Mononuclear cell (primary cell): Measurements from ENCODE around the gene PDGFA. TPM values are rescaled to one million over a fixed set of nuclear protein-coding genes. Genes with fewer than 3 reads are reported as not detected.

Experiments used
- H3K27me3 ChIP-seq: 2 replicates; pipeline ENCODE4 v1.6.0; 2011; ENCODE audit warnings: low read length, control low read depth; ENCODE audit not compliant: insufficient read depth
- H3K4me1 ChIP-seq: 2 replicates; pipeline ENCODE4 v1.5.1; 2011; ENCODE audit warnings: mild to moderate bottlenecking, low read length, control low read depth; ENCODE audit not compliant: insufficient read depth
- H3K4me3 ChIP-seq: 2 replicates; pipeline ENCODE4 v1.5.1; 2011; ENCODE audit warnings: mild to moderate bottlenecking, low read length, moderate library complexity
- H3K9me3 ChIP-seq: 2 replicates; pipeline ENCODE4 v1.5.1; 2011; ENCODE audit warnings: low read depth, mild to moderate bottlenecking, control low read depth, low read length
- total RNA-seq: library from RNA; depleted of rRNA; stranded (reverse); fragments of >200 nt; gene quantifications from one replicate; pipeline ENCODE4 v1.2.3, GENCODE V29; 2012

The PDGFA gene
- total RNA-seq, 1 donor, result 6.1 TPM

DNA sequence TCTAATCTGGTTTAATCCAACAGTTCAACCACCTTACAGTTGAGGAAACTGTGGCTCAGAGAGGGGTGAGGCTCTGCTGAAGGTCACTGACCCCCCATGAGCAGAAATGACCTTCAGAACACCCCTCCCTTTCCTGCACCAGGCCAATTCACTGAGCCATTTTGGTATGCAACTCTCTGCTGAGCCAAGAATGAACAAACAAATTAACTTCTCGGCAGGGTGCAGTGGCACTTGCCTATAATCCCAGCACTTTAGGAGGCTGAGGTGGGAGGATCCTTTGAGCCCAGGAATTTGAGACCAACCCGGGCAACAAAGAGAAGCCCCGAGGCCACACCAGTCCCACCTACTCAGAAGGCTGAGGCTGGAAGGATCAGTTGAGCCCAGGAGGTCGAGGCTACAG is 29.8 kb downstream of the PDGFA start:
- Histone ChIP-seq H3K4me3 (no peak overlapping the region), H3K9me3 (no peaks in the 10 kb centered on the region), H3K4me1 (no peaks in the 10 kb centered on the region), H3K27me3 (no peaks in the 10 kb centered on the region)

DNA sequence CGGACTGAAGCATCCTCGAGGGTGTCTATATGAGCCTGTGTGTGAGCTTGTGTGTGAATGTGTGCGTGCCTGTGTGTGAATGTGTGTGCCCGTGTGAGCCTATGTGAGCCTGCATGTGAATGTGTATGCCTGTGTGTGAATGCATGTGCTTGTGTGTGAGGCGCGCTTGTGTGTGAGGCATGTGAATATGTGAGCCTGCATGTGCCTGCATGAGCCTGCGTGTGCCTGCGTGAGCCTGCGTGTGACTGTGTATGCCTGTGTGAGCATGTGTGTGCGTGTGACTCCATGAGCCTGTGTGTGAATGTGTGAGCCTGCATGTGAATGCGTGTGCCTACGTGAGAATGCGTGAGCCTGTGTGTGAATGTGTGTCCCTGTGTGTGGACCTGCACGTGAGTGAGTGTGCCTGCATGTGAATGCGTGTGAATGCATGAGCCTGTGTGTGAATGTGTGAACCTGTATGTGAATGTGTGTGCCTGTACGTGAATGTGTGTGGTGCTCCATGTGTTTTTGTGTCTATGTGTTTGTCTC is 33.4 kb downstream of the PDGFA start:
- Histone ChIP-seq H3K4me1 (no peaks in the 10 kb centered on the region), H3K9me3 (no peaks in the 10 kb centered on the region), H3K4me3 (no peak overlapping the region), H3K27me3 (no peaks in the 10 kb centered on the region)

DNA sequence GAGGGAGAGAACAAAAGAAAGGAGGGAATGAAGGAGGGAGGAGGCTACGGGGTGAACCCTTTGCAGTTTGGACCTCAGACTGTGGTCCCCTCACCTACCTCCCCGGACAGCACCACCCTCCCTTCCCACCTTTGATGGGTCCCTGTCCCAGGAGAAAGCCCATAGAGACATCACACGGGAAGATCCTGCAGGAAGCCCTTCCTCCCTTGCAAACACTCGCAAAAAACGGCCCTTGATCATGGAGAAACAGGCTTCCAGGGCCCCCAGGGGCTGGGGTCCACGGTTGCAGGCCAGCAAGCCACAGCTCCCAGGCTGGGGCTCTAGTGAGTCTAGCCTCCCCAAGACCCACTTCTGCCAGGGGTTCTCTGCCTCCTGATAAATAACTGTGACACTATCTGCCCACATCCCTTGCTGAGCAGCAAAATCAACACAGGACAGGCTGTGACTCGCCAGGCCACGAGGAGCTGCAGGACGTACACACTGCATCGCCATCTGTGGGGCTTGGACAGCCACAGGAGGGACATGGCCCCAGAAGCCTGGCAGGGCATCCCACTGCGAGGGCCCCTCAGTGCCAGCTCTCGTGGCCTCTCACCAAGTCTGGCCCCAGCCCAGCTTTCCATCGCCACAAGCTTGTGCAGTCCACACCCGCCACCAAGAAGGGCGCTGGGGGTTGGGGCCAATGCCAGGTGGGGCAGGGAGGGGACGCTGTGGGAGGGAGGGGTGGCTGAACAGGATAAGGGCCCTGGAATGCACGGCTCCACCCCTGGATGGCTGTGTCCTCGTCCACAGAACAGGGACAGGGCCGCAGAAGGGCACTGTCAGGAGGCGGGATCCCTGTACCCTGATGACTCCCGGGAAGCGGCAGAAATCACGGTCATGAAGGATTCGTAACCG is 34.2 kb downstream of the PDGFA start:
- Histone ChIP-seq H3K27me3 (no peaks in the 10 kb centered on the region), H3K4me3 (no peak overlapping the region), H3K9me3 (no peaks in the 10 kb centered on the region)

DNA sequence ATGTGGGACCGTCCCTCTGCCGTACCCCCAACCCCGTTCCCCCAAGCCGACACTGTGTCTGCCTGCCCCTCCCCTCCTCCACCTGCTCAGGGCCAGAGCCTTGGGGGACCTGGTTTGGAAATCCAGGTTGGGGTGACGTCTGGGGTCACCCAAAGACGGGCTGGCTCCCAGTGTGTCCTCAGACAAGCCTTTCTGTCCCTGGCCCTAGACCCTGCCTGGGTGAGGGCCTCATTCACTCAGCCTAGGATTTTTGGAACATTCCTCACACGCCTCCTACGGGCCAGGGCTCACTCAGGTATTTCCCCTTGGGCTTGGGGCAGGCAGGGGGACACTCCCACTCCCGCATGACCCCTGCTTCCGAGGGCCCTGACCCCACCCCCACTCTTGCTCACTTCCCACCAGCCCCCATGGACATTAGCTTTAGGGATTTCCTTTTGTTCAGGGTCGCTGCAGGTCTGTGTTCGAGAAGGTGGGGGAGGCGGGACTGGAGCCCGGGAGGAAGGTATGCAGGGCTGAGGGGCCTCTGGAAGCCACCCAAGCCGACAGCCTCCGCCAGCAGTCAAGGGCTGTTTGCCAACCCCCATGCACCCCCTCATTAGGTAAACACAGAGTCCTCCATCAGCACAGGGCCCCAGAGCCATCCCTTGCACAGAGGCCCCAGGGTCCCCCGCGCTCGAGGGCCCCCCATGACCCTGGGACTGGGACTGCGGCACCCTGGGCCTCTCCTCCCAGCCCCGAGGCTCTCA is 35.1 kb downstream of the PDGFA start:
- Histone ChIP-seq H3K27me3 (no peaks in the 10 kb centered on the region), H3K4me3 (no peak overlapping the region), H3K4me1 (no peaks in the 10 kb centered on the region), H3K9me3 (no peaks in the 10 kb centered on the region)

More for the DNA sequence above, 34.2 kb downstream of the PDGFA start:
- H3K4me1 ChIP-seq, result no peaks in the 10 kb centered on the region

DNA sequence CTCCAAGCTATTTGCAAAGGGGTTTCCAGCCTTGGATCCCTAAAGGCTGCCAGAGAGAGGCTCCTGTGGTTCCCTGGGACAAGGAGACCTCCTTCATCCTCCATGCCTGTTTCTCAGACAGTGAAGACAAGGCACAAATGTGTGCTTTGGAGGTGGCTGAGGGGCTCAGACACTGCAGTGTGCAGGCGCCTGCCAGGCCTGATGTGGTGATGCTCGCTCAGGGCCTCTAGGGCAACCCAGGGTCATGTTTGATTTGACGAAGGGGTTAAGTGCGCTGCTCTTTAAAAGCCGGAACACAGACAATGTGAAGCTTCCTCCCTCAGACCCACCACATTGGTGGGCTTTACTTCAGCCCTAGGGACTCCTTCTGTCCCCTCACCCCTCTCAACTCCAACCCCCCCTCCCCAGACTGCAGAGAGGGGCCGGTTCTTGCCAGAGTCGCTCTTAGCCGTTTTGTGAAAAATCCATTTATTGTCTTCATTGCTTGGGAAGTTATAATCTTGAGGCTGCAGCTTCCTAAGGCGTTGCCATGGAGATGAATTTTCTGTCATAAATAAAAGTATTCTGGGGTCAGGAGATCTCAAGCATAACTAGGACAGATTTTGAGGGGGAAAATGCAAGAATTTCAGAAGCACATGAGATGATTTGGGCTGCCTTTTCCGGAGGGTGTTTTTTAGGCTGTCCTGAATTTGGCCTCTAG is 35.8 kb downstream of the PDGFA start:
- Histone ChIP-seq H3K9me3 (no peaks in the 10 kb centered on the region), H3K4me1 (no peaks in the 10 kb centered on the region), H3K27me3 (no peaks in the 10 kb centered on the region), H3K4me3 (no peak overlapping the region)

DNA sequence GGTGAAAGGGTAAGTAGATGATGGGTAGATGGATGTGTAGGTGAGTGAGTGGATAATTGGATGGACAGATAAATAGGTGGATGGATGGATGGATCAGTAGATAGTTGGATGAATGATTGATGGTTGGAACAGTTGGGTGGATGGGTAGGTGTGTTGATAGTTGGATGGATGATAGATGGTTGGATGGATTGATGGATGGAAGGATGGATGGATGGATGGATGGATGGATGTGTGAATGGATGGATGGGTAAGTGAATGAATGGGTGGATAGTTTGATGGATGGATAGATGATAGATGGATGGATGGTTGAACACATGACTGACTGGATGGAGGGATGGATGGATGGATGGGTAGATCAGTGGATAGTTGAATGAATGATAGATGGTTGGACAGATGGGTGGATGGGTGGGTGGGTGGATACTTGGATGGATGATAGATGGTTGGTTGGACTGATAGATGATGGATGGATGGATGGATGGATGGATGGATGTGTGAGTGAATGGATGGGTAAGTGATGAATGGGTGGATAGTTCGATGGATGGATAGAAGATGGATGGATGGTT is 37.0 kb downstream of the PDGFA start:
- Histone ChIP-seq H3K9me3 (no peaks in the 10 kb centered on the region), H3K27me3 (no peaks in the 10 kb centered on the region), H3K4me3 (no peak overlapping the region), H3K4me1 (no peaks in the 10 kb centered on the region)

DNA sequence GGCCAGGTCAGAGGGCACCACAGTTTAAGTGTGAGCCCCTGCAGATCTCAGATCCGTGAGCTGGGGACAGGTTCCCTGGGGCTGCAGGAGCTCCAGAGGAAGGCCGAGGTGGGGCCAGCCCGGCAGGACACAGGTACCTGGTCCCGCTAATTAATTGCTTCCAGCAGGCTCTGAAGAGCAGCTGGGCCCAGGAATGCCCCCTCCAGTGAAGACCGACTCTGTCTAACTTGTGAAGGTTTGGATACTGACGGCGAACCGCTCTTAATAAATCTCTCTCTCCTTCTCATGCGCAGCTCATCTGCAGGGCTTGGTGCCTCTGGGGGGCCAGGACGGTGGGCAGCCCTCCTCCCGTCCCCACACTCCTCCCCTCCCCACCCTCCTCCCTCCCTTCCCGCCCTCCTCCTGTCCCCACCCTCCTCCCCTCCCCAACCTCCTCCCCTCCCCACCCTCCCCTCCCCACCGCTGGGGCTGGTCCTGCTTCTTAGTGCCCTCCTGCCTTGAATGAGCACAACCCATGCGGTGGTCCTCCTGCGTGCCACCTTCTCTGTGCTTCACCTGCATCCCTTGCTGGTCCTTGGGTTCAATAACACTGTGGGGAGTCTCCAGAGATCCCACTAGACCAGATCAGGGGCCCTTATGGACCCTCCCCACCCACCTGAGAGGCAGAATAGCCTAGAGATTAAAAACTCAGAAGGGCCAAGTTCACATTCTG is 38.3 kb downstream of the PDGFA start:
- H3K4me3 ChIP-seq, result no peak overlapping the region
- H3K4me1 ChIP-seq, result no peaks in the 10 kb centered on the region
- H3K27me3 ChIP-seq, result no peaks in the 10 kb centered on the region
- H3K9me3 ChIP-seq, result no peaks in the 10 kb centered on the region

DNA sequence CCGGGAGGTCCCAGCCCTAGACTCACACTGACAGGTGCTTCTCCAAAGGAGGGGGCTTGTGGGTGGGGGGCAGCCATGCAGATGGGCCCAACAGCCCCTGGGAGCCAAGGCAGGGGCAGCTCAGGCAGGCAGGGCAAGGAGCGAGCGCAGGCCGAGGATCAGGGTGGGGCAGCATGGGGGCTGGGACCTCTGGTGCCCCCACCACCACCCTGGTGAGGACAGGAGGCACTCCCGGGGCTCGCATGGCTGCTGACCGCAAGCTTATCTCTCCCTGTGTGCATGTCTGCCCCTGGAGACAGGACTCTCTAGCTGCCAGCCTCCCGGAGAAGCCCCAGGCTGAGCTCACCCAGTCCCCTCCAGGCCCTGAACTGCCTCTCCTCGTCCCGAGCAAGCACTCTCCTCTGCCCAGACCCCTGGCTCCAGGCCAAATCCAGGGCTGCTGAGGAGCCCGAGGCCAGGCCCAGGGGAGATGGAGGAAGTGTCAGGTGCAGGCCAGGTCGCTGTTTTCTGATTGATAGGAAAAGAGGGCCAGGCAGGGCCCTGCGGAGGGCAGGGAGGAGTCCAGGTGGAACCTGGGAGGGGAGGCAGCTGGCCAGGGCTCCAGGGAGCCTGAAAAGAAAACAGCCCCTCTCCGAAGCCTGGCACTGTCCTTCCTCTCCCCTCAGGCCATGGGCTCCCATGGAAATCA is 39.0 kb downstream of the PDGFA start:
- Histone ChIP-seq H3K27me3 (no peaks in the 10 kb centered on the region), H3K4me3 (no peak overlapping the region), H3K4me1 (no peaks in the 10 kb centered on the region), H3K9me3 (no peaks in the 10 kb centered on the region)

DNA sequence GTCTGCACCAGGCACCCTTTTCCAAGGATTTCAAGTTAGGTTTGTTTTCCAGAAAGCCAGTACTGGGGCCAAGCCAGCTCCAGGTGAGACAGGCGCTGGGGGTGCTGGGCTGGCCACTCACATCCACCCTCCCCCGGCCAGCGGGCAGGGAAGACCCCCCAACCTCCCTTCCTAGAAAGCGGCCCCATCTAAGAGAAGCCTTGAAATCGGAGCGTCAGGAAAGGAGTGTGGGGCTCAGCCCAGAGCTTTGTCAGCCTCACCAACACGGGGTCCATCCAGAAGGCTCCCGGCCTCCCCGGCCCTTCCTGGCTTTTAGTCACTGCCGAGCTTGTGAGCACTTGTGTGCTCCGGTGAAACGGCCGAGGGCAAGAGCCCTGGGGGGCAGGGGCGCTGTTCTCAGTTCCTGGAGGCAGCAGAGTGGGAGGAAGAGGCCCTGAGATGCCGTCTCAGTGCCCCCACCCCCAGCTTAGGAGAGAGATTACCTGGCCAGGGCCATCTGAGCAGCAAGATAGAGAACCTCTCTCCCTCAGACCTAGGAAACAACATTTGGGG is 39.6 kb downstream of the PDGFA start:
- H3K4me3 ChIP-seq, result no peak overlapping the region
- H3K9me3 ChIP-seq, result no peaks in the 10 kb centered on the region
- no peaks in the 10 kb centered on the region for H3K27me3 ChIP-seq
- H3K4me1 ChIP-seq, result no peaks in the 10 kb centered on the region

DNA sequence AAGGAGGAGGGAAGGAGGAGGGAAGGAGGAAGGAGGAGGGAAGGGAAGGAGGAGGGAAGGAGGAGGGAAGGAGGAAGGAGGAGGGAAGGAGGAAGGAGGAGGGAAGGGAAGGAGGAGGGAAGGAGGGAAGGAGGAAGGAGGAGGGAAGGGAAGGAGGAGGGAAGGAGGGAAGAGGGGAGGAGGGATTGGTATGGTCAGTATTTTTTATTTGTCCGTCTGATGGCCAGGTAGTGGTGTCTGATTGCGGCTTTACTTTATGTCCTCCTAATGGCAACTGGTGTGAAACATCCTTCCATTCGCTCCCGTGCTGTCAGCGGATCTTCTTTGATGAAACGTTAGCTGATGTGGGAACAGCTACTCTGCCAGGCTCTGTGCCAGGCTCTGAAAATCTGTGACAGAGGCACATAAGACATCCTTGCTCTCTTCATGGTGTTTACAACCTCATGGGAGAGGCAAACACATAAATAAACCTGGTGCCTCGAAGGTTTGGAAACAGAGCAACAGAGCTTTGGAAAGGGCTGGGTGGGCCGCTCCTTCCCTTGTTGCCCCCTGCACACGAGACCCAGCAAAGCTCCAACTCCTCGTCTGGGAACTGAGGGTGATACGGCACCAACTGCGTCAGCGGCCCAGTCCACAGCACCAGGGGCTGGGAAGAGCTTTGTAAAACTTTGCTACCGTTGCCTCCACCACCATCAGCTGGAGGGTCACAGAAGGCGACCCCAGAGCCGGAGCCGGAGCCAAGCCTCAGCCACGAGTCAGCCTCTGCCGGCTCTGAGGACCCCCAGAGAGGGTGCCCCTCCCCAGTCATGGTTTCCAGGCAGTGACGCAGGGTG is 40.3 kb downstream of the PDGFA start:
- no peaks in the 10 kb centered on the region for H3K4me1 ChIP-seq
- H3K4me3 ChIP-seq, result no peak overlapping the region
- H3K27me3 ChIP-seq, result no peaks in the 10 kb centered on the region
- H3K9me3 ChIP-seq, result no peaks in the 10 kb centered on the region

DNA sequence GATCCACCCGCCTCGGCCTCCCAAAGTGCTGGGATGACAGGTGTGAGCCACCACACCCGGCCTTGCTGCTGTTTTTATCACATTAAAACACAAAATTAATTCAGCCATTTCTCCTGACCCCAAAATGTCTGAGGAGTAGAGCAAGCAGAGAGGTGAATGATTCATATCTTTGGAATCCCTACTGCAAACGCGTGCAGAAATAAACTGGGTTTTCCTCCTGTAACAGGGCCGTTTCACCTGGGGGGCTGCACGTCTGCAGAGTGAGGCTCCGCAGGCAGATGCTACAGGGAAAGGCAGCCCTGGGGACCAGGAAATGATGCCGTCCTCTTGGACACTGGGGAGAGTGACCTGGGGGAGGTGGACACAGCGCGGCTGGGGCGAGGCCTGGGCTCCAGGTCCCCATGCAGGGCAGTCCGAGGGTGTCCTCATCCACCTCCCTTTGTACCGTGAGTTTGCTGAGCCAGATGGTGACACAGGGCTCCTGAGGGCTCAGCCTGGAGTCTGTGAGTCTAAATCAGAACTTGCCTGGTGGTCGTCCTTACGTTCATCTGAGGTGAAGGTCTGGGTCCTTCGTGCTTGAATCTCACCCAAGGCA is 41.9 kb downstream of the PDGFA start:
- Histone ChIP-seq H3K4me1 (no peaks in the 10 kb centered on the region), H3K9me3 (no peaks in the 10 kb centered on the region), H3K4me3 (no peak overlapping the region), H3K27me3 (no peaks in the 10 kb centered on the region)

DNA sequence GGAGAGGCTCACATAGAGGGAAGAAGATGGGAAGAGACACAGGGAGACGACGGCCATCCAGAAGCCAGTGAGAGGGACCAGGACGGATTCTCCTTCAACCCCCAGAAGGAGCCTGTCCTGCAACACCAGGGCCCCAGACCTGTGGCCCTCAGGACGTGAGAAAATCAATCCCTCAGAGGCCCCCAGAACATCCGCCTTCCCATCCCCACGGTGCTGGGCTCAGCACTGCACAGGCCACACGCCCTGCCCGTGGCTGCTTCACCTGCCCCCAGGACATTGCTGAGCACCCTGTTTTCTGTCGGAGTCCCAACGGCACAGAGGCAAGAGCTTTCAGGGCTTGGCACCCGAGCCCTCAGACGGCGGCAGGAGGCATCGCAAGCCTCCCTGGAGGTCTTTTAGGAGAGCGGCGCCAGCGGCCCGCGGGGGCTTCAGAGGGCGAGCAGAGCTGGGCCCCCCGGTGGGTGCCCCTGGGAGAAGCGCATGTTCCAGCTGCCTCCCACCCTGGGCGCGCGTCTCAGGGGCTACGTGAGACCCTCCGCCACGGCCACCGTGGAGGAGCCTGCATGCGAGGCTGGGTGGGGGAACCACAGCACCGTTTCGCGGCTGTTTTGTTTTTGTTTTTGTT is 42.8 kb downstream of the PDGFA start:
- Histone ChIP-seq H3K9me3 (no peaks in the 10 kb centered on the region), H3K27me3 (no peaks in the 10 kb centered on the region), H3K4me3 (no peak overlapping the region), H3K4me1 (no peaks in the 10 kb centered on the region)
